Fibroblast of villous mesenchyme (primary cell): ENCODE measurements around the gene VDAC1. TPM values are rescaled to one million over a fixed set of nuclear protein-coding genes. Genes with fewer than 3 reads are reported as not detected.
"Not testable (repeated sequence)": the region's sequence is repeated elsewhere in the genome, so short reads cannot be mapped to it uniquely, and the experiment has no call there.

Source experiments
- DNase-seq: peaks from one replicate; pipeline ENCODE4 v3.0.0-alpha.2; 2010; ENCODE audit warnings: low read depth
- H3K4me3 ChIP-seq: 2 replicates; pipeline ENCODE4 v1.5.1; 2011; ENCODE audit warnings: low read depth, mild to moderate bottlenecking, low read length
- total RNA-seq: library from RNA; depleted of rRNA; stranded (reverse); fragments of >200 nt; gene quantifications from 2 replicates; pipeline ENCODE4 v1.2.3, GENCODE V29; 2012
- TF ChIP-seq, protein P1 (sequence below): IDR thresholded peaks from 2 replicates; pipeline ENCODE4 v1.5.1; 2012; ENCODE audit warnings: low read depth, mild to moderate bottlenecking, low read length; ENCODE audit not compliant: insufficient read depth

The VDAC1 gene
- total RNA-seq, 1 donor, result 350 TPM

DNA sequence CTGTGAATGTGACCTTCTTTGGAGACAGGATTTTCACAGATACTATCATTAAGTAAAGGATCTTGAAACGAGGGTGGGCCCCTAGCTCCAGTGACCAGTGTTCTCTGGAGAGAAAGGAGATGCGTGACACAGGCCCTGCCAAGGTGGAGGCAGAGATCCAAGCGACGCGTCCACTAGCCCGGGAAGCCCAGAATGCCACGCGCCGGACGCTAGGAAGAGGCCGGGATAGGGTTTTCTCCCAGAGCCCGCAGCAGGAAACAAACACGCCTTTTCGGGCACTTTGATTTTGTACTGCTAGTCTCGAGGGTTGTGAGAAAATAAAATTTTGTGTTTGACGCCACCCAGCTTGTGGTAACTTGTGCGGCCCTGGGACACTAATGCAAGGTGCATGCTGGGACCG lies 29.6 kb upstream of the VDAC1 start:
- no peak overlapping the region for H3K4me3 ChIP-seq
- no peak for DNase-seq
- TF ChIP-seq, protein P1, sequence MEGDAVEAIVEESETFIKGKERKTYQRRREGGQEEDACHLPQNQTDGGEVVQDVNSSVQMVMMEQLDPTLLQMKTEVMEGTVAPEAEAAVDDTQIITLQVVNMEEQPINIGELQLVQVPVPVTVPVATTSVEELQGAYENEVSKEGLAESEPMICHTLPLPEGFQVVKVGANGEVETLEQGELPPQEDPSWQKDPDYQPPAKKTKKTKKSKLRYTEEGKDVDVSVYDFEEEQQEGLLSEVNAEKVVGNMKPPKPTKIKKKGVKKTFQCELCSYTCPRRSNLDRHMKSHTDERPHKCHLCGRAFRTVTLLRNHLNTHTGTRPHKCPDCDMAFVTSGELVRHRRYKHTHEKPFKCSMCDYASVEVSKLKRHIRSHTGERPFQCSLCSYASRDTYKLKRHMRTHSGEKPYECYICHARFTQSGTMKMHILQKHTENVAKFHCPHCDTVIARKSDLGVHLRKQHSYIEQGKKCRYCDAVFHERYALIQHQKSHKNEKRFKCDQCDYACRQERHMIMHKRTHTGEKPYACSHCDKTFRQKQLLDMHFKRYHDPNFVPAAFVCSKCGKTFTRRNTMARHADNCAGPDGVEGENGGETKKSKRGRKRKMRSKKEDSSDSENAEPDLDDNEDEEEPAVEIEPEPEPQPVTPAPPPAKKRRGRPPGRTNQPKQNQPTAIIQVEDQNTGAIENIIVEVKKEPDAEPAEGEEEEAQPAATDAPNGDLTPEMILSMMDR, result no peak

DNA sequence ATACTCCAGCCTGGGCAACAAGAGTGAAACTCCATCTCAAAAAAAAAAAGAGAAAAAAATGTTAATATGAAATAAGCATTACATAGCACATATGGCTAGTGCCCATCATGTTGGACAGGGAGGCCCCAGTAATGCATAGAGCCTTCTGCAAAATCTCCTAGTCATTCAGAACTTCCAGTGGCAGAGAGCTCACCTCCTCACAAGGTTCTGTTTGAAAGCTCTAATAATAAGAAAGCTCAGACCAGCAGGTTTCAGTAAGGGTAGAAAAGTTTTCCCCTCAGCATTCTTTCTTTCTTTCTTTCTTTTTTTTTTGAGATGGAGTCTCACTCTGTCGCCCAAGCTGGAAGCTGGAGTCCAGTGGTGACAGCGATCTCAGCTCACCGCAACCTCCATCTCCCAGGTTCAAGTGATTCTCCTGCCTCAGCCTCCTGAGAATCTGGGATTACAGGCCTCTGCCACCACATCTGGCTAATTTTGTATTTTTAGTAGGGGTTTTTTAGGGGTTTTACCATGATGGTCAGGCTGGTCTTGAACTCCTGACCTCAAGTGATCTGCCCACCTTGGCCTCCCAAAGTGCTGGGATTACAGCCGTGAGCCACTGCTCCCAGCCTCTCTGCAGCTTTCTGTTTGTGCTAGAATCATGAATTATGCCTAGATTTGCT lies 25.7 kb upstream of the VDAC1 start:
- H3K4me3 ChIP-seq, DNase-seq: not testable (repeated sequence)

DNA sequence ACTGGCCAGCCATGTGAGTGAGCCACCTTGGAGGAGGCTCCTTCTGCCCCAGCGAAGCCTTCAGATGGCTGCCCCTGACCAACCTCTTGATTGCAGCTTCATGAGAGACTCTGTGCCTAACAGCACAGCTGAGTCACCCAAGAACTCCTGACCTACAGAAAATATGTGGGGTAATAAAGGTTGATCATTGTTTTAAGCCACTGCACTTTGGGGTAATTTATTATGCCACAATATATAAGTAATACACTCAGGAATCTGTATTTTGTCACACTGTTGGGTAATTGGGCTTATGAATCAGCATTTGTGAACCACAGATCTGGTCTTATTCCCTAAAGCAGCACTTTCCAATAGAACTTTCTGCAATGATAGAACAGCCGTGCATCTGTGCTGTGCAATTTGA lies 24.4 kb upstream of the VDAC1 start:
- no peak overlapping the region for H3K4me3 ChIP-seq
- DNase-seq, result peak; percentile 91
- TF ChIP-seq, protein P1, result no peak

DNA sequence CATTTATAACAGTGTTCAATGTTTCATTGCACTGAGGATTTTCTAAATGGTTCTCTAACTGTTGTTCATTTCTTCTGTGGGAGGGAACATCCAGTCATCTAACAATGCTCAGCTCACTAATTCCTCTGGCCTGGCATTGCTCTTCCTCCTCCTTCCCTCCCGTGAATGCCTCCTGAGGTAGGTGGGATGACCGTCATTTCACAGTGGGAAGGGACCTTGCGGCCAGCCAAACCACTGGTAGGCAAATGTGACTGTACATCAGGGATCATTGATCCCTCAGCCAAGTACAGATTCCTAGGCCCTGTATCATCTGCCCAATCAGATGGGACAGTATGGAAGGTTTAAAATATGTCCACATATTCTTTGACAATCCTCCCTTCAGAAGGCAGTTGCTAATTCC lies 23.7 kb upstream of the VDAC1 start:
- no peak for DNase-seq
- TF ChIP-seq, protein P1, result no peak
- H3K4me3 ChIP-seq, result no peak overlapping the region

DNA sequence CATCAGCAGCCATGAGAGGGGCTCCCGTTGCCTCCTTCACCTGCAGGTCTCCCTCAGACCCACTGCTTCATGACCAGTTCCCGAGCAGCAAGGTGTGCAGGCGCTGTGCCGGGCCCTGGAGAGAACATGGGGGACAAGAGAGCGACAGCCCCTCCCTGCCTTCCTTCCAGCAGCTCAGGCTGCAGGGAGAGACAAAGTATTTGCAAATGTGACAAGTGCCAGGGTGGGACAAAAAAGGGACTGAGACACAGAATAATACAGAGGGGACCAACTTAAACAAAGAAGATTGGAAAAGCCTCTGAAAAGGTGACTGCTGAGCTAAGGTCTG lies 22.5 kb upstream of the VDAC1 start:
- no peak for DNase-seq
- TF ChIP-seq, protein P1, result no peak

DNA sequence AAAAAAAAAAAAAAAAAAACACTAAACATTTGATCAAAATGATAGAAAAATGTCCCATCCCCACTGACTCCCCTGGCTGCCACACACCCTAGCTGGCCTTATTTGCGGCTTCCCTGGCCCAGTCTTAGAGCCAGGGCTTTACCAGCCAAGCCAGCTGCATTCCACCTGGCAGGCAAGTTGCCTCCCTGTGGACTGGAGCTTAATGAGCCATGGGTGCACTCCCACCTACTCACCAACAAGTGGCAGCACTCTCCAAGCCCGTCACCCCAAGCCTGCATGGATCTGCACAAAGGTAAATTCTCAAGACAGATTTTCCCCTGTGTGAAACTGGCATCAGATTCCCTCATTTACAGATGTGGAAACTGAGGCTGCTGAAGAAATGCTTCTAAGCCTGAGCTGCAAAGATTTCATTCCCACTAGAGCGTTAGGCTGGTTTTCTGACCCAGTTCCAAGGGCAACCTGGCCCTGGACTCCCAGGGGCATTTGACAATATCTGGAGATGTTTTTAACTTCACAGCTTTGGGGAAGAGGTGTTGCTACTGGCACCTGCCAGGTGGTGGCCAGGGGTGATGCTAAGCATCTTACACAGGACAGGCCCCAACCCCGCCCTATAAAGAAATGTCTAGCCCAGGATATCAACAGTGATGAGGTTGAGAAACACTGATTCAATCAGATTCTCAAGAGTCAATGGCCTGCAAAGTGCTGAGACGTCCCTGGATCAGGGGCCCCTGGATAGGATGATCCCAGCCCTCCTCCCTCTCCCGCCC lies 21.9 kb upstream of the VDAC1 start:
- TF ChIP-seq, protein P1, result peak; percentile 67
- H3K4me3 ChIP-seq, result no peak overlapping the region
- peak; percentile 66 for DNase-seq

More for the DNA sequence above, 22.5 kb upstream of the VDAC1 start:
- H3K4me3 ChIP-seq, result no peak overlapping the region

DNA sequence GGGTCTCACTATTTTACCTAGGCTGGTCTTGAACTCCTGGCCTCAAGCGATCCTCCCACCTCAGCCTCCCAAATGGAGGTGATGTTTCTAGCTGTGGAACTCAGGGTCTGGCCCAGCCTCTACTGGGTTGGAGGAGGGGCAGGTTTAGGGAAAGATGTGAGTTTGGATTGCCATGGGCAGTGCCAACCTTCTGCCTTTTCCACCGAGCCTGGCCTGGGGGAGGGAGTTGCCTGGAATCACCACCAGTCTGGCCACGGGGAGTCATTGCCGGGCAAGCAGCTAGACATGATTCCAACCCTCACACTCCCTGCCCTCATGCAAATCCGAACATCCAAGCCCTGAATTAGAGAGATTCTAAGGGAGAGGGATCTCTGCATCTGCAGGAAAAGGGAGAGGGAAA lies 21.0 kb upstream of the VDAC1 start:
- no peak for DNase-seq
- TF ChIP-seq, protein P1, result no peak
- no peak overlapping the region for H3K4me3 ChIP-seq
